GM18505 (cell line): ENCODE measurements around the gene CRYAB.
"Not testable (repeated sequence)": the region's sequence is repeated elsewhere in the genome, so short reads cannot be mapped to it uniquely, and the experiment has no call there.

Experiments
- ATAC-seq: cut with Tn5 transposase; IDR thresholded peaks from one replicate; pipeline ENCODE4 v1.9.1; 2021; ENCODE audit not compliant: unreplicated experiment
- POLR2A ChIP-seq: IDR thresholded peaks from 4 replicates; pipeline ENCODE4 v1.6.1; 2011; ENCODE audit warnings: borderline replicate concordance; ENCODE audit not compliant: insufficient read depth, insufficient read length; ENCODE audit errors: extremely low read depth

CRYAB gene

GRCh38 chr11:111939836-111940604 lies 28.4 kb upstream of the CRYAB start:
- ATAC-seq: no peak
- no peak for TF ChIP-seq POLR2A

- ATAC-seq: peak; percentile 76
- TF ChIP-seq POLR2A: no peak
These were observed 27.2 kb upstream of the CRYAB start for GRCh38 chr11:111938687-111939160.

- no peak for ATAC-seq
- TF ChIP-seq POLR2A: no peak
These were observed 26.3 kb upstream of the CRYAB start for GRCh38 chr11:111937844-111938243.

GRCh38 chr11:111937461-111937769 lies 25.8 kb upstream of the CRYAB start:
- ATAC-seq: no peak
- no peak for TF ChIP-seq POLR2A

- TF ChIP-seq POLR2A: no peak
- ATAC-seq: no peak
These were observed 24.5 kb upstream of the CRYAB start for GRCh38 chr11:111936040-111936540.

GRCh38 chr11:111935317-111936039 lies 23.9 kb upstream of the CRYAB start:
- no peak for ATAC-seq
- TF ChIP-seq POLR2A: no peak

GRCh38 chr11:111934306-111934705 lies 22.7 kb upstream of the CRYAB start:
- ATAC-seq: no peak

GRCh38 chr11:111933872-111934271 lies 22.3 kb upstream of the CRYAB start:
- ATAC-seq: no peak
- no peak for TF ChIP-seq POLR2A

More at GRCh38 chr11:111934306-111934705, 22.7 kb upstream of the CRYAB start:
- no peak for TF ChIP-seq POLR2A

GRCh38 chr11:111933176-111933575 lies 21.6 kb upstream of the CRYAB start:
- ATAC-seq: not testable (repeated sequence)

GRCh38 chr11:111932611-111932950 lies 21.0 kb upstream of the CRYAB start:
- ATAC-seq: no peak
- no peak for TF ChIP-seq POLR2A

DNA sequence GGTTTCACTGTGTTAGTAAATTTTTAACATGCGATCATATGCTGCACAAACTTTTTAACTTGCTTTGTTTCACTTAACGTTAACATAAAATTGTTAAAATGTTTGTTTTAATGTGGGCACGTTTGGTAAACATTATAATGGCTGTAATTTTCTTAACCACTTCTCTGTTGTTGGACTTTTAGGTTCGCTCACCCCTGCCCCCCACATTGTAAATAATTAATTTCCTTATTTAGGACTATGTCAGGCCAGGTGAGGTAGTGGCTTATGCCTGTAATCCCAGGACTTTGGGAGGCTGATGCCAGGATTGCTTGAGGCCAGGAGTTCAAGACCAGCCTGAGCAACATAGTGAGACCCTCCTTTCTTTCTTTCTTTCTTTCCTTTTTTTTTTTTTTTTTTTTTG lies 18.9 kb upstream of the CRYAB start:
- ATAC-seq: no peak
- no peak for TF ChIP-seq POLR2A

DNA sequence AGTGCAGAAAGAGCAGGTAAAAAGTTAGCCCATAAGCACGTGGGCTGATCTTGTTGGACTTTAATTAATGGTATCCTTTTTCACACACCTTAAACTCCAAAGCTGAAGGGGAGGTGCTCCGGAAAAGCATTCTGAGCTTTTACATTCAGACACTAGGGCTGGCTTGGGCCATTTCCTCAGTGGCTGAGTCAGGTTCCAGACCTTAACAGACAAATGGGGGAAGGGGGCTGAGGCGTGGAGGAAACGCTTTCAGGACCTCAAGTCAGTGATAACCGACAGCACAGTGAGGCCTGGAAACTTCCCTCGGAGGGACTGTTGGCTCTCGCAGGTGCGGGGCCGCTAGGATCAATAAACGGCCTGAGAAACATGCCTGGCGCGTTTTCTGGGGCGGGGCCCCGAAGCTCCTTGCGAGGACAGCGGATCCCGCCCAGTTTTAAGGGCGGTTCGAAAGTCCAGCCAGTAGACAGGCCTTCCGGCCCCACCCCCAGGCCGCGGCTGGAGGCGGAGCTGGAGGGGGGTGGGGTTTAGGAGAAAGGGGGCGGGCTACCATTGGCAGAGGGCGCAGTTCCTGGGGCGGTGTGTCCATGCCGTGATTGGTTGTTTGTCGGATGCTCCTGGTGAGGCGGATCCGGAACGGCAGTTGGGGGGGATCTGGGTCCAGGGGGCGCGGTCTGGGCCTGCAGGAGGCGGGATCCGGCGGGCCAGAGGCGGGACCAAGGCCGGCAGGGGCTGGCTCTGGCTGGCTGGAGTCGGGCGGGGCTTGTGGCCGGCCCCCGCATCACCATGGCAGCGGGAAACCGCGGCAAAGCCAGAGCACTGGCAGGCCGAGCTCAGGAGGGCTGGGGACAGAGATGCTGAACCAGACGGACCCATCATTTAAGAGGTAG lies 15.2 kb upstream of the CRYAB start:
- TF ChIP-seq POLR2A: peak; percentile 75
- ATAC-seq: peak; percentile 89

GRCh38 chr11:111925953-111926352 lies 14.4 kb upstream of the CRYAB start:
- no peak for ATAC-seq
- TF ChIP-seq POLR2A: no peak
